Loucy (cell line): Measurements from ENCODE around the gene ASPG.

Source experiments
- H2AFZ ChIP-seq: fragments of 200-600 bp; sonication (generic); 2 replicates; pipeline ENCODE4 v1.6.0; 2016; ENCODE audit warnings: antibody characterized with exemption, mild to moderate bottlenecking, low read length, moderate library complexity
- H3F3A ChIP-seq: fragments of 200-600 bp; 2 replicates; pipeline ENCODE4 v1.6.0; 2016; ENCODE audit warnings: antibody characterized with exemption, low read depth, mild to moderate bottlenecking
- H3K27me3 ChIP-seq: fragments of 200-600 bp; sonication (generic); 2 replicates; pipeline ENCODE4 v1.6.1; 2014; ENCODE audit warnings: low read length, mild to moderate bottlenecking; ENCODE audit not compliant: insufficient read depth, poor library complexity, severe bottlenecking
- H3K36me3 ChIP-seq: fragments of 200-600 bp; sonication (generic); 2 replicates; pipeline ENCODE4 v1.6.1; 2016; ENCODE audit warnings: low read length; ENCODE audit not compliant: insufficient read depth
- H3K4me1 ChIP-seq: fragments of 200-600 bp; sonication (generic); 2 replicates; pipeline ENCODE4 v1.5.1; 2014; ENCODE audit warnings: low read length, mild to moderate bottlenecking; ENCODE audit not compliant: insufficient read depth, poor library complexity, severe bottlenecking
- H3K4me2 ChIP-seq: fragments of 200-600 bp; sonication (generic); 2 replicates; pipeline ENCODE4 v1.6.0; 2014; ENCODE audit warnings: antibody characterized with exemption, low read length, low read depth, mild to moderate bottlenecking; ENCODE audit not compliant: poor library complexity, severe bottlenecking
- H3K4me3 ChIP-seq: fragments of 200-600 bp; sonication (generic); 2 replicates; pipeline ENCODE4 v1.5.1; 2014; ENCODE audit warnings: low read length, mild to moderate bottlenecking, mixed read lengths; ENCODE audit not compliant: poor library complexity, severe bottlenecking
- H3K79me2 ChIP-seq: fragments of 200-600 bp; sonication (generic); 2 replicates; pipeline ENCODE4 v1.6.1; 2014; ENCODE audit warnings: low read length; ENCODE audit not compliant: insufficient read depth
- H3K9ac ChIP-seq: fragments of 200-600 bp; sonication (generic); 2 replicates; pipeline ENCODE4 v1.6.0; 2014; ENCODE audit warnings: mild to moderate bottlenecking, low read depth, low read length, moderate library complexity; ENCODE audit not compliant: poor library complexity, severe bottlenecking
- H3K9me2 ChIP-seq: fragments of 200-600 bp; sonication (generic); replicated peaks from 2 replicates; pipeline ENCODE4 v1.6.1; 2016; ENCODE audit warnings: low read depth, low read length, mixed read lengths
- H3K9me3 ChIP-seq: fragments of 200-600 bp; sonication (generic); 2 replicates; pipeline ENCODE4 v1.6.1; 2014; ENCODE audit warnings: mild to moderate bottlenecking, antibody characterized with exemption, low read length, low read depth; ENCODE audit not compliant: insufficient read depth
- H4K20me1 ChIP-seq: fragments of 200-600 bp; sonication (generic); 2 replicates; pipeline ENCODE4 v1.6.0; 2014; ENCODE audit warnings: antibody characterized with exemption, low read length, mild to moderate bottlenecking; ENCODE audit not compliant: insufficient read depth, poor library complexity, severe bottlenecking
- CTCF ChIP-seq: fragments of 200-600 bp; sonication (generic); conservative IDR thresholded peaks from 2 replicates; pipeline ENCODE4 v1.5.1; 2014; ENCODE audit warnings: mild to moderate bottlenecking, antibody characterized with exemption, low read length
- EZH2phosphoT487 ChIP-seq: fragments of 200-600 bp; IDR thresholded peaks from 2 replicates; pipeline ENCODE4 v1.6.1; 2018; ENCODE audit warnings: antibody characterized with exemption, mild to moderate bottlenecking, moderate library complexity, borderline replicate concordance

ASPG gene

GRCh38 chr14:104137297-104138097 is 52.0 kb downstream of the ASPG start:
- Histone ChIP-seq H3F3A (no peaks in the 10 kb centered on the region), H3K4me2 (no peak overlapping the region), H4K20me1 (no peaks in the 10 kb centered on the region), H2AFZ (no peak overlapping the region), H3K9me3 (no peaks in the 10 kb centered on the region), H3K4me1 (no peaks in the 10 kb centered on the region), H3K79me2 (no peaks in the 10 kb centered on the region), H3K9me2 (no peaks in the 10 kb centered on the region), H3K36me3 (no peaks in the 10 kb centered on the region), H3K4me3 (no peak overlapping the region), H3K9ac (no peak overlapping the region), H3K27me3 (no peaks in the 10 kb centered on the region)
- TF ChIP-seq EZH2phosphoT487 = no peak
- no peak for TF ChIP-seq CTCF

DNA sequence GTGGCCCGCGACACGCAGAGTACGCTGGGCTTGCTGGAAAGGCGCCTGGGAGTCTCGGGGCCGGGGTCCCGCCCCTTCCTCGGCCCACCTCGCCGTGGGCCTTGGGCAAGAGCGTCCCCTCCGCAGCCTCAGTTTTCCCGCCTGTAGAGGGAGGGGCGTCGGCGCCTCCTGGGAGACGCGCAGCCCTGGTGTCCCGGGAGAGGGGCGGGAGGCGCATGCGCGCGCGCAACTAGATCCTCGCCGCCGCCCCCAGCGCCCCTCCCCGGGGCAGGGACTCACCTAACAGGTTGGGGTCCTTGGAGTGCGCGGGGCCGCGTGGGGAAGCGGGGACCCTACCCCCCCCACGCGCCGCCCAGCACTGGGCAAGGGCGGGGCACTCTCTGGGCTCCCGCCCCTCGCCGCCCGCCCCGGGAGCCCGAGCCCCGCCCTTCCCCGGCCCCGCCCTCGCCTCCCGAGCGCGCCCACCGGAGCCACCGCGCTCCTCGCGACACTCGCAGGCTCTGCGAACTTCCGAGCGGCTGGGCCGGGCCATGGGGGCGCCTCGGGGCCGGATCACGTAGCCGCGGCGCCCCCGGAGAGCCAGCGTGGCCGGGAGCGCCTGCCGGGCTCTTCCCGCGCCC is 52.7 kb downstream of the ASPG start, which contains the start of gene KIF26A:
TSS of gene KIF26A (plus strand) at position 490 of the 620 bp plus-strand sequence. CDS start 136 bp downstream, outside the sequence.
- Histone ChIP-seq H4K20me1 (no peaks in the 10 kb centered on the region), H3F3A (no peaks in the 10 kb centered on the region), H3K4me1 (no peaks in the 10 kb centered on the region), H3K4me3 (no peak within 1 kb of the TSS), H3K4me2 (no peak within 1 kb of the TSS), H3K9me3 (no peaks in the 10 kb centered on the region), H3K9ac (no peak within 1 kb of the TSS), H3K27me3 (no peaks in the 10 kb centered on the region), H3K36me3 (no peaks in the 10 kb centered on the region), H3K79me2 (no peaks in the 10 kb centered on the region), H3K9me2 (no peaks in the 10 kb centered on the region), H2AFZ (no peak within 1 kb of the TSS)
- no peak for TF ChIP-seq EZH2phosphoT487
- no peak for TF ChIP-seq CTCF

- Histone ChIP-seq H3K27me3 (no peaks in the 10 kb centered on the region), H2AFZ (no peak overlapping the region), H3K9me2 (no peaks in the 10 kb centered on the region), H3K4me1 (no peaks in the 10 kb centered on the region), H3K79me2 (no peaks in the 10 kb centered on the region), H3K4me3 (no peak overlapping the region), H3F3A (no peaks in the 10 kb centered on the region), H3K9me3 (no peaks in the 10 kb centered on the region), H3K4me2 (no peak overlapping the region), H4K20me1 (no peaks in the 10 kb centered on the region), H3K36me3 (no peaks in the 10 kb centered on the region), H3K9ac (no peak overlapping the region)
- TF ChIP-seq CTCF (no peak), EZH2phosphoT487 (no peak)
Measured at GRCh38 chr14:104138718-104139459, 53.4 kb downstream of the ASPG start.
